ENCODE measurements around the gene LRMDA.

Gene LRMDA

DNA sequence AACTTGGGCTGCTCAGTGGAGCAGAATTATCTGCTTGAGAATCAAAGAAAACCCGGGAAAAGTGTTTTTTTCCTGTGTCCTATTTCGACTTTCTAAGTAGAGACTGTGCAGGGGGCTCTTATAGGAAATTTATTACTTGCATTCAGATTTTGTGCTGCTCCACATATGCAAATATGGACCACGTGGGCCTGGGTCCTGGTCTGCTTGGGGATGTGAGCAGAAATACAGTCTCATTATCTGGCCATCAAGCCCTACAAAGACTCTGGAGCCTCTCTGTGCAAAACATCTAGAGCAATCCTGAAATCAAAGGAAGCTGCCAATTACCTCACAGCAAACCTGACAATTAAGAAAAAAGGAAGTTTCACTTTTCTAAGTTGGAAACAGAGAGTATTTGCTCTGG lies 216.9 kb downstream of the LRMDA start:
- DNase-seq: no peak

DNA sequence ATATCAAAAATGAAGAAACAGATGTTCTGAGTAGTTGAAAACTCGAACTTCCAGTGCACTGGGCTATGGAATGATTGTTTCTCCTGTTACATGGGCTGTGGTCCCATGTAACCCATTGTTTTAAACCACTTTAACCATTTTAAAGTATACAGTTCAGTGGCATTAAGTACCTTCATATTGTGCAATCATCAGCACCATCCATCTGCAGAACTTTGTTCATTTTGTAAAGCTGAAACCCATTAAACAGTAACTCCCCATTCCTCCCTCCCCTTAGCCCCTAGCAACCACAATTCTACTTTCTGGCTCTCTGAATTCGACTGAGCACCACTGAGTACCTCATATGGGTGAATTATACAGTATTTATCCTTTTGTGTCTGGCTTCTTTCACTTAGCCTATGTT lies 217.4 kb downstream of the LRMDA start:
- no peak for DNase-seq

DNA sequence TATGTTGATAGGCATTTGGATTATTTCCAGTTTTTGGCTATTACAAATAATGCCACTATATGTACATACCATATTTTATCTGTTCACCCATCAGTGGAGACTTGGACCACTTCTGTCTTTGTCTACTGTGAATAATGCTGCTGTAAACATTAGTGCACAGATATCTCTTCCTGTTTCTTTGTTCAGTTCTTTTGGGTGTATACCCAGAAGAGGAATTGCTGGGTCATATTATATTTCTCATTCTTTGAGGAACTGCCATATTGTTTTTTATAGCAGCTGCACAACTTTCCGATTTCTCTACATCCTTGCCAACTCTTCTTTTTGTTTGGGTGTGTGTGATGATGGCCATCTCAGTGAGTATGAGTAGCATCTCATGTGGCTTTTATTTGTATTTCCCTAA lies 218.0 kb downstream of the LRMDA start:
- DNase-seq: no peak

- no peak for DNase-seq
These were observed 219.2 kb downstream of the LRMDA start for GRCh38 chr10:75650648-75651047.

DNA sequence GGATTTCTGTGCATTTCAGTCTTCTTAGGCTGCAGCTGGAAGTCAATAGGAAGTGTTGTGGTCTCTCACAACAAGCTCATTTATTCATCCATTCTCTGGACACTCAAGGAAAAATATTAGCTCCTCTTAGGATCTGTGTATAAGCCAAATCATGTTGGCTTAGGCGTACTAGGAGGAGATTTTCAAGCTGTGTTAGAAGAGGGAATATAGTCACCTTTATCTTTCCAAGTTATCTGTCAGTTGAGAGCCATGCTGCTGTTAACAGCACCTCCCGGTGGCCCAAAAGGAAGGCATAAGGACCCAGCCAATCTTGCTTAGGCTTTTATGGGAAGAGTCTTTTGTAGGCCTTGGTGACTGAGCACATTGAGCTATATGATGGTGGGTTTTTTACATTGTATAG lies 220.0 kb downstream of the LRMDA start:
- DNase-seq: no peak

GRCh38 chr10:75652146-75652740 lies 220.8 kb downstream of the LRMDA start:
- DNase-seq: no peak

DNA sequence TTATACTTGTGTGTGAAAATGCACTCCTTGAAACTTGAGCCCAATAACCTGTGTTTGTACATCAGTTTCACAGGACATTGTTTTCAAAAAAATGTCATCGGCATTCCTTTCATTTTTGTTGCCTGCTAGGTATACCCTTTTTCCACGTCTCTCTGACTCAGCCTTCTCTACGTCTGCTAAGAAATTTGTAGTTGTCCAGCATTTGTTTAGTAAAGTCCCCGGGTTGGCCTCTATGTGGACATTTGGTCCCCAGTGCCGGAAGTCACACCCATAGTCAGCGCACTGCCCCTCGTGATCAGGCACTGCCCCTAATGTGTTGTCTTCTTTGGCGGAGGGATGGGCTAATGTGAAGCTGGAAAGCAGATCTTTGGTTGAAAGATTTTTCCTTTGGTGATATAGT lies 222.3 kb downstream of the LRMDA start:
- no peak for DNase-seq

DNA sequence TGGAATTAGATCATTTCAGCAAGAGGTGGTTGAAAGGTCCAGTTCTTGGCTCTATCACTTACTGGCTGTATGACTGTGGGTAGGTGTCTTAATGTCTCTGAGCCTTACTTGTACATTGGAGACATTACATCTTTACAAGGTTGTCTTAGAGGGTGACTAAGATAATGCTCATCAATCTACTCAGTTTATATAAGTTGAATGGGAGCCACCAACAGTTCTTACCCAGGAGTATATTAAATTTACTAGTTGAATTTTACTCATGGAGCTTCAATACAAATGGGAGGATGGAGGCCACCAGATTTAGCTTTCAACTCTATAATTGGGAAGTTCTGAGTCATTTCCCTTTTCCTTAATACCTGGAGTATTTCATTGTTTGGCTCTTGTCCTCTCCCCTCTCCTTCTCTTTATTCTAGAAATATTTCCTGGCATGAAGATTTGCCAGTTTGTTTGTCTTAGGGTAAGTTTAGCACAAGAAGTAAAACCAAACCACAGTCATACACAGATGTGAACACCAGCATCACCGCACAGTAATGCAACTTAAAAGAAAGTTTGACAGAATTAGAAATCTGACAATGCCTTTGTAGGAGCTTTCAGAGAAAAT lies 222.8 kb downstream of the LRMDA start:
- DNase-seq: no peak

DNA sequence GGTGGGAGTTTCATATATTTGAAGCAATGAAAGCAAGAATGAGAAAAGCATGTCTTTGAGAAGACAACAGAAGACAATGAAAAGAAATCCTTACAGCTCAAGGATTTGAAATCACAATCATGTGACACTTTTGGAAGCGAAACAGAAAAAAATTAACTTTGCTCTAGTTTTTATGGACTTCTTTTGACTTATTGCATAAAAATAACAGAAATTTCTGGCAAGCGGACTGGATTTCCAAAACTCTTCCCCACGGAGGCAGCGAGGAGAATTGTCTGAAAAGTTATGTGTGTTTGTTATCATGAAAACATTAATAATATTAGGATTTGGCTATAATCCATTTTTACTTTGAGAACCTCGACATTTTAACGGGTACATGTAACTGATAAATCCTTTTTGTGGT lies 223.3 kb downstream of the LRMDA start:
- DNase-seq: no peak

DNA sequence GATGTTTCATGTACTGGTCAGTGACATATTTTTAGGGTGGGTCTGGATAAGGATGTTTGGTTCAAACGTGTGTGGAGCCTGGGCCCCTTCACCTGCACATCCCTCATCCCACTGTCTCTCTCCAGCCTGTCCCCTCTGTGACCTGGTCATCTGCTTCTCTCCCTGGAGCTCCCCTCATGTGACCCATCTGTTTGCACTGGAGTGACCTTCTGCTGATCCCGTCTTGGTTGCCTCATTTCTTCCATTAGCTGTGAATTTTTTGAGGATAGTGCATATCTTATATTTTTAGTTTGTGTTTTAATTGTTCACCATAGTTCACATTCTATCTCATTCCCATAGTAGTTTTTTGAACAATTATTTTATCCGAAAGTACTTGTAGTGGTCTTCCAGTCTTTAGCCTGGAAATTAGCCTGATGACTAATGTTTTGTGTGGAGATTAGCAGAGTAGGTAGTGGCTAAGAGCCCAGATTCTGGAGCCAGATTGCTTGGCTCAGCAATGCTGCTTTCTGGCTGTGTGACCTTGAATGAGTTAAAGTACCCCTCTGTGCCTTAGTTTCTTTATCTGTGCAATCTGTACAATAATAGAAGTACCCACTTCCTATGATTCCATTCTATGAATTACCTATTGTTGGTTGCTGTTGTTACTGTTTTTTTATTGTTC lies 224.5 kb downstream of the LRMDA start:
- no peak for DNase-seq

- DNase-seq: no peak
These were observed 225.9 kb downstream of the LRMDA start for GRCh38 chr10:75657351-75657750.

- DNase-seq: no peak
These were observed 226.6 kb downstream of the LRMDA start for GRCh38 chr10:75658036-75658435.

GRCh38 chr10:75658496-75658895 lies 227.1 kb downstream of the LRMDA start:
- DNase-seq: no peak

GRCh38 chr10:75658915-75659314 lies 227.5 kb downstream of the LRMDA start:
- no peak for DNase-seq

DNA sequence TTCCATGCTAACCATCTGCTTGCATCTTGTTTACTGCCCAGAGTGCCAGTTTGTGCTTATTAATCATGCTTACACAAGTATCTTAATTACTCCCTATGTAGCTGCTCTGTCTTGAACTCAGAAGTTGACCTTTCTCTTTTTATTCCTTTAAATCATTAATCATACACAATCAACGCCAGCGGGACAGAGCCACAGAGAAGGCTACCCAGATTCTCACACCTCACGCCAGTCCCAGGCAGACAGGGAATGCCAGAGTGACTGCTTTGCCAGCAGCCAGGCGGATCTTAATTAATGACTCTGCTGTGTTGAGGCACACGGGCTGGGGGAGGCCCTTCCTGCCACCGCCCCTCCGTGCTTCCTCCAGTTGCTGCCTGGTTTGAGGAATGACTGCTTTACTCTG lies 229.4 kb downstream of the LRMDA start:
- DNase-seq: no peak

DNA sequence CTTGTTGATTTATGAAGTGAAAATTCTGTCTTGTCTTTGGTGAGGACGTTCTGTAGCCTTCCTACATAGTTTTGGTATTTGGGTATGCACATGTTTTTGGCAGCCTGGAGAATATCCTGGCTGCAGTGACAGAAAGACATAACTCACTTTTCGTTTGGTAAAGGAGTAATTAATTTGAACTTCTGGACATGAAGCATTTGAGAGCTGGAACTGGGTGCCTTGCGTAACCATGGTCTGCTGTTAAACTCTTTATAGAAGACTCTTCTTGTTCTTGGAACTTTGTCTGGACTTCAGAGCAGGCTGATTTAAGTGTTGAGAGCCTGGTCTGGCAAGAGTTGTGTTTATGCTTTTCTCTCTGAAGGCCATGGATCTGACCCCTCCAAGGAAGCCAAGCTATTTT lies 231.3 kb downstream of the LRMDA start:
- DNase-seq: no peak

DNA sequence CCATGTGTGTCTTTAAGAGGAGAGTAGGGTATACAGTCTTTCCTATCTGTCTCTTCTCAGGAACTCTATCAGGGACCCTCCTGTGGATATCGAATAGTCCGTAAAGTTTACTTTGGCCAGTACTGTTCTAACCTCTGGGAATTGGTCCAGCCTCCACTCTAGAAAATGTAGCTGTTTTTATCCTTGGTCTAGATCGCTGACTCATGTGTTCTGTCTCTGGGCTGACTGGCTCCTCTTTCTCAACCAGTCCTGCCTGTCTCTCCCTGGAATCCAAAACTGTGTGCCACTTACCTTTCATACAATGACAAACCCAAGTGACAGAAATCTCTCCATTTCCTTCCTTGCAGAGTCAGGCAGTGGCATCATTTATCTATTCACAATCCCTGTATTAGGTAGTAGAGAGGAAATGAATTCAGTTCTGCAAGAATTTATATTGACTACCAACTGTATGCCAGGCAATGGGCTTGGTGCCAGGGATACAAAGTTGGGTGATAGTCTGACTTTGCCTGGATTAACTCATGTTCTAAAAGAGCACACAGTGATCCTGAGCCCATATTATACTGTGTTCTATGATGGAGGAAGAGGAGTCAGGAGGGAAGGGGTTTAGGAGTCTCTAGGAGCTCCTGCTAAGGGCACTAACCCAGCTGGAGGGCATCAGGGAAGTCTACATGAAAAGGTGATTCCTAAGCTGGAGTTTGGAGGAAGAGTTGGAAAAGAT lies 232.7 kb downstream of the LRMDA start:
- DNase-seq: no peak

DNA sequence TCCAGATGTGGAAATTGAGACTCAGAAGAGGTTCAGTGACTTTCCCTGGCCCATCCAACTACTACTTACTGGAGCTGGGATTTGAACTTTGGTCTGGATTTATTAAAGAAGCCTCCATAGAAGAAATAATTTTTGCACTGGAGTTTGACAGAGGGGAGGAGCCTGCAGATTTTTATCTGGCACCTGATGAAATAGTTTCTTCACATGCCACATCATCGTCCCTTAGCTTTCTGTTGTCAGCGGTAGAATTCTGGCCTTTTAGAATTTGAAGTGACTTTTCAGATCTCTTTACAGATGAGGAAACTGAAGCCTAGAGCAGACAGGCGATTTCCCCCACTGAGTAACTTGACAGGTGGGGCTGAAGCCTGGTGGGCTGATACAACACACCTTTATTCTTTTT lies 233.5 kb downstream of the LRMDA start:
- DNase-seq: no peak

DNA sequence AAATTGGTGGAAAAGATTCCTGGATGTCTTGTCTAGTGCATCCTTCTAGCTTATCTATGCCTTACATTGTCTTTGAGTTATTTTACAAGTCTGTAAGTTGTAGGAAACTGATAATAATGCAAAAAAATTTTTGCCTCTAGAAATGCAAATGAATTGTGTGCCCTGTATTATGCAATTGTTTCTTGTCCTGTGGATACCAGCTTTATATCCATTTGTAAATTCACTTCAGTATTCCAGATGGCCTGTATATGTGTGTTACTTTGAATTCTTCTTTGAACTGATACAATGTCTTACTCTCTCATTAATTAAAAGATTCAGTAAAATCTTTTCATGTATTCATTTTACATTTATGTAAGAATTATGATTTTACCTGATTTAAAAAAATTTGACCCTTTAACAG lies 234.3 kb downstream of the LRMDA start:
- no peak for DNase-seq

GRCh38 chr10:75672111-75672671 lies 240.8 kb downstream of the LRMDA start:
- DNase-seq: no peak

GRCh38 chr10:75672842-75673241 lies 241.4 kb downstream of the LRMDA start:
- no peak for DNase-seq

DNA sequence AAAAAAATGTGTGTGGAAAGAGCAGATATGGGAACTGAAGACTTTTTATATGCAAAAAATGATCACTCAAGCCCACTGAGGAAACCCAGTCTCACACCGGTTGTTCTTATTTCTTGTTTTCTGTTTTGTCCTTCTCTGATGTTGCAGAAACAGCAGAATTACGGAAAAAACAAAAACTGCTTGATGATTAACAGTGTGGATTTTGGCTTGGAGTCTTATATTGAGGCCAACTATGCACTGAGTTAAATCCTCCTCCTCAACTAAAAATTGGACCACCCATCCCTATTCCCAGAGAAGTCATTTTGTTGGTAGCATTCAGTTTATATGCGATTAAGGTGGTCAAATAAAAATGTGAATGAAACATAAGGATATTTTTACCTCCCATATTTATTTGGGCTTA lies 246.1 kb downstream of the LRMDA start:
- no peak for DNase-seq

DNA sequence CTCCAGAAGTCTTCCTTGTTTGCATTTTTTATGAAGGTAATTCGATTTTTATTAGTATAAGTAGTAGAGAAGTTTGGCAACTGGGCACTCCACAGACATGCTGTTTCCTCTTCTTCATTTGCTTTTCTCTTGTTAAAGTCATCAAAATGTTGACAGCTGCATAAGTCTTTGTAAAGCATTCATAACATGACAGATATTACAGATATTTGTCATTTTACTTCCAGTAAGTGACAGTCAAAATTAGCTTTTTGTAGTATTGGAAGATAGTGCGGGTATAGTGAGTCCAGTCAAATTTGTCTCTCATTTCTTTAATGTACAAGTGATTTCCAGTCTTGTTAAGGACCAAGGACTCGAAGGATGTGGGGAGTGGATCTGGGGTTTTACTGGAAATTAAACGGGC lies 247.1 kb downstream of the LRMDA start:
- no peak for DNase-seq

GRCh38 chr10:75679536-75679935 lies 248.1 kb downstream of the LRMDA start:
- DNase-seq: no peak

All from stimulated activated naive CD4-positive, alpha-beta T cell (primary cell).